Ovary (tissue), 9 donors: ENCODE measurements around the gene WDR7. TPM values are rescaled to one million over a fixed set of nuclear protein-coding genes. Genes with fewer than 3 reads are reported as not detected.

Experiments
- DNase-seq, 5 donors: peaks; one replicate each; pipeline ENCODE4 v3.0.0-alpha.2; 2019 to 2020
- H3K27ac ChIP-seq, 2 donors: fragments of 200-600 bp; one replicate each; pipeline versions ENCODE4 v1.5.1 to v1.8.0; 2019 to 2022
- H3K27me3 ChIP-seq: fragments of 200-600 bp; one replicate; pipeline ENCODE4 v1.8.0; 2022
- H3K36me3 ChIP-seq: fragments of 200-600 bp; sonication (generic); one replicate; pipeline ENCODE4 v1.5.1; 2019
- H3K4me1 ChIP-seq: one replicate; pipeline ENCODE4 v1.8.1; 2013; ENCODE audit warnings: mild to moderate bottlenecking, moderate library complexity; ENCODE audit not compliant: insufficient read depth
- H3K4me3 ChIP-seq: fragments of 200-600 bp; sonication (generic); one replicate; pipeline ENCODE4 v1.5.1; 2017
- H3K9me3 ChIP-seq, 2 donors: fragments of 200-600 bp in 1 of 2; sonication (generic) in 1 of 2; one replicate each; pipeline versions ENCODE4 v1.5.1 to v1.8.1; 2013 to 2019; ENCODE audit warnings: mild to moderate bottlenecking in 1 of 2, moderate library complexity in 1 of 2
- CTCF ChIP-seq, 3 donors: fragments of 450-650 bp in 2 of 3; fragments of 200-600 bp in 1 of 3; IDR thresholded peaks; one replicate each; pipeline versions ENCODE4 v1.5.1 to v1.8.0; 2016 to 2022; ENCODE audit warnings: antibody characterized with exemption in 3 of 3, mild to moderate bottlenecking in 1 of 3
- EP300 ChIP-seq: sonication (generic); formaldehyde crosslinking; IDR thresholded peaks from one replicate; pipeline ENCODE4 v1.6.1; 2017; ENCODE audit warnings: antibody characterized with exemption
- POLR2A ChIP-seq: fragments of 450-650 bp; IDR thresholded peaks from one replicate; pipeline ENCODE4 v1.6.1; 2017; ENCODE audit warnings: antibody characterized with exemption, mild to moderate bottlenecking, moderate library complexity
- WGBS, 3 donors: extraction: QIAGEN DNeasy Blood & Tissue Kit in 1 of 3; methylation state at CpG; one replicate each; pipeline versions ENCODE4 v1.1.5 to v1.1.7; 2013 to 2017; 5-methylcytosine and 5-hydroxymethylcytosine counted together
- intact Hi-C, 4 donors: fragments of 100-400 bp; cut with DNase I; formaldehyde crosslinking; loops; one replicate each; pipeline versions ENCODE4 v1.11.0 to v1.15.1; 2022 to 2023
- polyA plus RNA-seq, 2 donors: library from polyadenylated mRNA; stranded (reverse); fragments of 200-250 nt in 1 of 2; fragments of 350-450 nt in 1 of 2; fragmentation: Illumina TruSeq in 1 of 2; extraction: RNeasy Lipid Tissue Mini Kit (QIAGEN cat#74804) in 1 of 2; gene quantifications; one replicate each; pipeline ENCODE4 v1.2.3, GENCODE V29; 2013 to 2014
- total RNA-seq, 7 donors: library from RNA; depleted of rRNA in 2 of 7; stranded (reverse); fragments of >200 nt in 2 of 7; fragmentation: NEBNext Ultra II Directional in 3 of 7; extraction: Animal tissue kit (Norgen Biotek cat#: 25700) in 3 of 7; gene quantifications; one replicate each; pipeline versions ENCODE4 v1.1.0 to v1.2.4, GENCODE V29; 2016 to 2023
- donor health status: DM: no; HTN: no; CAD: no; lungs with moderate emphysema.
- donor health status: DM: no; HTN: no; CAD: no.
- donor health status: Bipolar disorder and iron deficiency.
- donor health status: DM: yes; HTN: yes; CAD: no.
- donor health status: DM: no; HTN: no; CAD: no.
- donor health status: DM: yes; HTN: yes; CAD: no.

WDR7 gene
- total and polyA plus RNA-seq, 9 donors = 4.8 to 29.1 (median 24.7) TPM

- Histone ChIP-seq H3K4me1 (no peaks in the 10 kb centered on the region), H3K4me3 (no peak overlapping the region), H3K36me3 (no peaks in the 10 kb centered on the region), H3K9me3 (no peaks in the 10 kb centered on the region), H3K27me3 (no peaks in the 10 kb centered on the region), H3K27ac (no peak overlapping the region)
- TF ChIP-seq POLR2A (no peak), EP300 (no peak), CTCF (IDR thresholded peaks at IDR 0.05) (no peak)
- DNase-seq = no peak
- 91 to 94% (median 92%) methylated on average over 3 of the region's 3 CpGs for WGBS, 3 donors
- intact Hi-C loops = no loop called here
These were observed 336.9 kb downstream of the WDR7 start for GRCh38 chr18:56988022-56988421.

- Histone ChIP-seq H3K4me1 (no peaks in the 10 kb centered on the region), H3K36me3 (no peaks in the 10 kb centered on the region), H3K27ac (no peak overlapping the region), H3K4me3 (no peak overlapping the region), H3K9me3 (no peaks in the 10 kb centered on the region), H3K27me3 (no peaks in the 10 kb centered on the region)
- WGBS, 3 donors = 88 to 100% (median 91%) methylated on average over 1 of the region's 1 CpG
- no peak for TF ChIP-seq EP300
- TF ChIP-seq CTCF (IDR thresholded peaks at IDR 0.05) = no peak
- no peak for TF ChIP-seq POLR2A
- intact Hi-C loops = no loop called here
- no peak for DNase-seq
These were observed 339.5 kb downstream of the WDR7 start for GRCh38 chr18:56990678-56991077.

GRCh38 chr18:56992777-56993176 lies 341.6 kb downstream of the WDR7 start:
- intact Hi-C loops = no loop called here
- DNase-seq = no peak
- no peak for TF ChIP-seq CTCF (IDR thresholded peaks at IDR 0.05)
- no peak for TF ChIP-seq EP300
- no peak for TF ChIP-seq POLR2A
- H3K27ac ChIP-seq = no peak overlapping the region
- WGBS, 3 donors = 96 to 98% (median 97%) methylated on average over 1 of the region's 1 CpG
- H3K9me3 ChIP-seq = no peaks in the 10 kb centered on the region
- H3K4me1 ChIP-seq = no peaks in the 10 kb centered on the region
- H3K36me3 ChIP-seq = no peaks in the 10 kb centered on the region
- H3K4me3 ChIP-seq = no peak overlapping the region
- no peaks in the 10 kb centered on the region for H3K27me3 ChIP-seq

GRCh38 chr18:56995579-56996188 lies 344.5 kb downstream of the WDR7 start:
- Histone ChIP-seq H3K4me1 (no peaks in the 10 kb centered on the region), H3K4me3 (no peak overlapping the region), H3K36me3 (no peaks in the 10 kb centered on the region), H3K9me3 (no peaks in the 10 kb centered on the region), H3K27me3 (no peaks in the 10 kb centered on the region), H3K27ac (no peak overlapping the region)
- WGBS, 3 donors = 92 to 96% (median 95%) methylated on average over 4 of the region's 4 CpGs
- intact Hi-C loops = no loop called here
- TF ChIP-seq CTCF (IDR thresholded peaks at IDR 0.05) (no peak), EP300 (no peak), POLR2A (no peak)
- no peak for DNase-seq
